HG02884 (cell line): ENCODE results near the gene S100P.
"Not testable (repeated sequence)": the region's sequence is repeated elsewhere in the genome, so short reads cannot be mapped to it uniquely, and the experiment has no call there.

Source experiments
- ATAC-seq: cut with Tn5 transposase; IDR thresholded peaks from one replicate; pipeline ENCODE4 v1.9.1; 2021; ENCODE audit warnings: mild to moderate bottlenecking, moderate library complexity; ENCODE audit not compliant: unreplicated experiment

The S100P gene

DNA sequence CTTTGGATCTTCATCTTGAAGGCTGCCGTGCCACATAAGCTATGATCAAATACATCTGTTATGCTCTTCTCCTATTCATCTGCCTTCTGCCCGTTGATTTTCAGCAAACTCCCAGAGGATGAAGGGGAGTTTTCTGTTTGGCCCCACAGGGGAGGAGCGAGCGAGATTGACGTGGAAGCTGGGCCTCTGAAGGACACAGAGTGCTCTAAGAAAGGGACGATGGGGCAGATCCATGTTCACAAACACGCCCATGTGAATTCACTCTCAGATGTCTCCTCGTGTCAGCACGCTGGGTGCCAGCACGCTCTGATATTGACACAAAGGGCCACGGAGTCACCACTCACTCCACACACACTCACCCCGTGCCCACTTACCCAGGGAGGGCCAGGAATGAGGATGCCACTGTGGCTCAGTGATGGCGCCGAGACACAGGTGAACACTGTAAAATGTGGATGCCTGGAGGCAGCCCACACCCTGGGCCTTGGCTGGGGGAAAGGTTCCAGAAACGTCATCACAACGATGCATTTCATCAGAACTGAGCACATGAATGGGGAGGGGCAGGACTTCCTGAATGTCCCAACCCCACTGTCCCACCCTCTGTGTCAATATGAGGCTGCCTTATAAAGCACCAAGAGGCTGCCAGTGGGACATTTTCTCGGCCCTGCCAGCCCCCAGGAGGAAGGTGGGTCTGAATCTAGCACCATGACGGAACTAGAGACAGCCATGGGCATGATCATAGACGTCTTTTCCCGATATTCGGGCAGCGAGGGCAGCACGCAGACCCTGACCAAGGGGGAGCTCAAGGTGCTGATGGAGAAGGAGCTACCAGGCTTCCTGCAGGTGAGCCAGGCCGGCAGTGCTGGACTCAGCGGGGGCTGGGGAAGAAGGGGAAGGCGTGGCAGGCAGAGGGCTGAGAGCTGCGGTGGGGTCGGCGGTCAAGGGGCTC is at the start of gene S100P:
Gene S100P, plus strand, starts transcription at position 648 of the 946 bp plus-strand sequence. Its CDS starts 55 bp downstream, at position 703.
- no peak for ATAC-seq

DNA sequence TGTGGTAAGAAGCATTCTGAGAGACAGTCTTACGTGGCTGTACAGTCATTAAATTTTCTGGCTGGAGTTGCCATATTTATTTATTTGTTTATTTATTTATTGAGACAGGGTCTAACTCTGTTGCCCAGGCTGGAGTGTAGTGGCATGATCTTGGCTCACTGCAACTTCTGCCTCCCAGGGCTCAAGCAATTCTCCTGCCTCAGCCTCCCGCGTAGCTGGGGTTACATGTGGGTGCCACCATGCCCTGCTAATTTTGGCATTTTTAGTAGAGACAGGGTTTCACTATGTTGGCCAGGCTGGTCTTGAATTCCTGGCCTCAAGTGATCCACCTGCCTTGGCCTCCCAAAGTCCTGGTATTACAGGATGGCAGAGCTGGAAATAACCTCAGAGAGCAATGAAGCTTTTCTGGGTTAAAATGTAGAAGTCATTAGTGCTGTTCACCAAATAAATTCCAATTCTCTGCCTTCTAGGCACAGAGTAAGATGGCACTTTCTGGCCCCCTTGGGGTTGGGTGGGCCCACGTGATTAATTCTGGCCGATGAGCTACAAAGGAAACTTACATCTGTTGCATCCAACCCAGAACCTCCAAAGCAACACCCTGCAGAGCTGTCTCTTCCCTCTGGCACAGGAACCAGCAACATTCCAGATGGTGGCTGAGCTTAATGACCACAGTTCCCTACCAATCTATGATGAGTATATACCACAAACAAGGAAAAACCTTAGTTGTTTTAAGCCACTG is 48.7 kb upstream of the S100P start:
- no peak for ATAC-seq

- no peak for ATAC-seq
Observed at GRCh38 chr4:6647169-6647568, 46.5 kb upstream of the S100P start.

GRCh38 chr4:6647582-6648230 is 46.0 kb upstream of the S100P start:
- ATAC-seq, result no peak

- no peak for ATAC-seq
Observed at GRCh38 chr4:6649216-6649615, 44.5 kb upstream of the S100P start.

GRCh38 chr4:6654211-6654610 is 39.5 kb upstream of the S100P start:
- ATAC-seq, result not testable (repeated sequence)

GRCh38 chr4:6655291-6655690 is 38.4 kb upstream of the S100P start:
- not testable (repeated sequence) for ATAC-seq

DNA sequence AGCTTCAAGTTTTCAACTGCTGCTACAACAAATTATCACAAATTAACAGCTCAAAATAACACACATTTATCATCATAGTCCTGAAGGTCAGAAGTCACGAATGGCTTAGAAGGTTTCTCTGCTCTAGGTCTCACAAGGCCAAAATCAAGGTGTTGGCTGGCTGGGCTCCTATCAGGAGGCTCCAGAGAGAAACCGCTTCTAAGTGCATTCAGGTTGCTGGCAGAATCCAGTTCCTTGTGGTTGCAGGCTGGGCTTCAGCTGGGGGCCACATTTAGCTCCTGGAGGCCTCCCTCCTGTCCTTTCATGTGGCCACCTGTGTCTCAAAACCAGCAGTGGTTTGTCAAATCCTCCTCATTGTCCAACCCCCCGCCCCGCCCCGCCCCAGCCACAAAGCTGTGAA is 37.8 kb upstream of the S100P start:
- no peak for ATAC-seq

GRCh38 chr4:6657242-6658208 is 36.2 kb upstream of the S100P start:
- ATAC-seq, result no peak

GRCh38 chr4:6658209-6658595 is 35.5 kb upstream of the S100P start:
- ATAC-seq, result no peak

DNA sequence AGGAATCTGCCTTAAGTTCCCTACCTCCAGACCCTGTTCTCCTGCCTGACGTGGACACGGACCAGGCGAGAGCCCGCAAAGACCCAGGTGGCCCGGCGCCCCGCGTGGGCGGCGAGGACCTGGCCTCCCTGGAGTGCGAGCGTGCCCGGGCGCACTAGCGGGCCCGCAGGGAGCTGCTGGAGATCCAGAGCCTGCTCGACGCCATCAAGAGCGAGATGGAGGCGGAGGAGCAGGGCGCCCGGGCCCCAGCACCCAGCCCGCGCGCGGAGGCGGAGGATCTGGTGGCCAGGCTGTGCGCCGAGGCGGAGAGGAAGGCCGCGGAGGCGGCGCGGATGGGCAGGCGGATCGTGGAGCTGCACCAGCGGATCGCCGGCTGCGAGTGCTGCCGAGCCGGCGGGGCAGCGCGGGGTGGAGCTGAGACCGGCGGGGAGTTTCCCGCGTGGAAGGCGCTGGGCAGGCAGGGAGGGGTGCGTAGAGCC is 35.0 kb upstream of the S100P start:
- no peak for ATAC-seq

GRCh38 chr4:6659897-6660296 is 33.8 kb upstream of the S100P start:
- ATAC-seq, result no peak

GRCh38 chr4:6660430-6660829 is 33.2 kb upstream of the S100P start:
- ATAC-seq, result no peak

DNA sequence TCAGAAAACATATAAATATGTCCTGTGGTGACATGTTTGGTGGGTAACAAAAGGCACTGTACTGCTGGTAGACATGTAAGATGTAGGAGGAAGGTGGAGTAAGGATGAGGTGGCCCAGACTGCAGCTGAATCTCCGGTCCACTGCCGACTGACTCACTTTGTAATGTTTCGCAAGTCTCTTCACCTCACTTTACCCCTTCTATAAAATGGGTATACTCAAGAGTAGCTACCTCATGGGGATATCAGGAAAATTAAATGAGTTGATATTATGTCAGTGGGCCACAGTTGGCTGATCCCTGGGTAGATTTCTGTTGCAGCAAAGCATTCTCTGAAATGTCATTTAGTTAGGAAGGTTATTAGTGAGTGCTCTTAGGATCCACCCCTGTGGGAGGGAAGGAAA is 31.1 kb upstream of the S100P start:
- ATAC-seq, result no peak

- ATAC-seq, result no peak
Observed at GRCh38 chr4:6663596-6664393, 29.9 kb upstream of the S100P start.

DNA sequence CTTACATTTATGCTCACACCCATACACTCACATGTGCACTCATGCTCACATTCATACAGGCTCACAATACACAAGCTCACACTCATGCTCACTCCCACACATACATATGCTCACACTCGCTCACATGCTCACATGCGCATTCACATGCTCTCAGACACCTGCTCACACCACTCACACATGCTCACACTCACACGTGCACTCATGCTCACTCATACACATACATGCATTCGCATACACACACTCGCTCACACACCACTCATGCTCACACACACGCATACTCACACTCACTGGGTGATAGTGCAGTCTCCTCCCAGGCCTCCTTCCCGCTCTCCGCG is 28.4 kb upstream of the S100P start:
- ATAC-seq, result no peak

GRCh38 chr4:6668391-6668790 is 25.3 kb upstream of the S100P start:
- no peak for ATAC-seq

DNA sequence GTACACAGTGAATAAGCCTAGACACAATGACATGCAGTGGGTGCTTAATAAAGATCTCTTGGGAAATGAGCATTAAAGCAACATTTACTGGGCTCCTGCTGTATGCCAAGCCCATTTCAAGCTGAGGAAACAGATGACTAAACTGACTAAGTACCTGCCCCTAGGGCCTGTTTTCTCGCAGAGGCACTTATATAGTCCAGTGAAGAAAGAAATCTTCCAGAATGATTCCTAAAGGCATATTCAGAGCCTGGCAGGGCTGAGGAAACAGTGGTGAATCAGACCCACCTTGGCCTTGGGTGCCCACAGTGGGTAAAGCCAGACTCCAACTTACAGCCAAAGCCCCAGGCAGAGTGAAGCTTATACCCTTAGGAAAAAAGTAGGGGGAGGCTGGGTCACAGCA is 22.0 kb upstream of the S100P start:
- ATAC-seq, result no peak

DNA sequence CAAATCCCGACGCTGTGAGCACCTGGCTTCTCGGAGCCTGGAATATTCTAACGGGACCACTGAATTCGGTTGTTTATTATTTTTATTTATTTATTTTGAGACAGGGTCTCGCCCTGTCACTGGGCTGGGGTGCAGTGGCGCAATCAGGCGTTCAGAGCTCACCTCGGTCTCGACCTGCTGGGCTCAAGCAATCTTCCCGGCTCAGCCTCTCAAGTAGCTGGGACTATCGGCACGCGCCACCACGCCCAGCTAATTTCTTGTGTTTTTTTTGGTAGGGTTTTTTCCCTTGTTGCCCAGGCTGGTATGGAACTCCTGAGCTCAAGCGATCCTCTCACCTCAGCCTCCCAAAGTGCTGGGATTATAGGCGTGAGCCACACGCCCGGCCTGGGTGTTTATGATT is 21.5 kb upstream of the S100P start:
- no peak for ATAC-seq
